PC-9 (cell line): ENCODE measurements around the gene MRPL54. TPM values are rescaled to one million over a fixed set of nuclear protein-coding genes. Genes with fewer than 3 reads are reported as not detected.

Source experiments
- BruUV-seq: library from RNA; stranded (reverse); fragments of 400-500 nt; replicated peaks from 2 replicates; lab custom pipeline; 2021; lab: Mats Ljungman, UMichigan
- CTCF ChIA-PET: fragments of 300-600 bp; sonication (Branson Sonifier 250); formaldehyde crosslinking; loops from one replicate; lab custom pipeline; 2022; ENCODE audit warnings: antibody characterized with exemption; lab: Charles Lee
- POLR2A ChIA-PET: fragments of 300-600 bp; sonication (Branson Sonifier 250); formaldehyde crosslinking; loops from one replicate; lab custom pipeline; 2022; ENCODE audit warnings: antibody characterized with exemption; ENCODE audit not compliant: unreplicated experiment; lab: Charles Lee
- DNase-seq, 2 experiments: peaks; one replicate each; pipeline versions ENCODE4 v3.0.0 to v3.0.0-alpha.2; 2015 to 2022; ENCODE audit warnings: mixed read lengths in 1 of 2
- H2AFZ ChIP-seq: fragments of 200-600 bp; sonication (generic); 2 replicates; pipeline ENCODE4 v1.8.1; 2017; ENCODE audit warnings: antibody characterized with exemption
- H3F3A ChIP-seq: fragments of 200-600 bp; sonication (generic); 2 replicates; pipeline ENCODE4 v1.8.1; 2017; ENCODE audit warnings: antibody characterized with exemption, mild to moderate bottlenecking, low read depth; ENCODE audit not compliant: insufficient read depth
- H3K27ac ChIP-seq: fragments of 200-600 bp; sonication (generic); 2 replicates; pipeline ENCODE4 v1.6.1; 2016; ENCODE audit warnings: mixed run types
- H3K27me3 ChIP-seq: fragments of 200-600 bp; sonication (generic); 2 replicates; pipeline ENCODE4 v1.6.1; 2016; ENCODE audit warnings: low read depth, mixed run types; ENCODE audit not compliant: insufficient read depth
- H3K36me3 ChIP-seq: fragments of 200-600 bp; sonication (generic); 2 replicates; pipeline ENCODE4 v1.6.1; 2016; ENCODE audit warnings: low read depth, mixed run types
- H3K4me1 ChIP-seq: fragments of 200-600 bp; sonication (generic); replicated peaks from 2 replicates; pipeline ENCODE4 v1.6.1; 2016; ENCODE audit warnings: mixed run types; ENCODE audit not compliant: insufficient read depth
- H3K4me2 ChIP-seq: fragments of 200-600 bp; sonication (generic); 2 replicates; pipeline ENCODE4 v1.6.1; 2017; ENCODE audit warnings: mixed run types
- H3K4me3 ChIP-seq: fragments of 200-600 bp; sonication (generic); 2 replicates; pipeline ENCODE4 v1.6.1; 2016; ENCODE audit warnings: mixed run types
- H3K79me2 ChIP-seq: fragments of 200-600 bp; sonication (generic); 2 replicates; pipeline ENCODE4 v1.6.1; 2017; ENCODE audit warnings: low read depth, mixed run types
- H3K9me2 ChIP-seq: fragments of 200-600 bp; sonication (generic); 2 replicates; pipeline ENCODE4 v1.8.1; 2017; ENCODE audit warnings: mild to moderate bottlenecking; ENCODE audit not compliant: insufficient read depth
- H3K9me3 ChIP-seq: fragments of 200-600 bp; sonication (generic); 2 replicates; pipeline ENCODE4 v1.8.1; 2016; ENCODE audit warnings: low read depth; ENCODE audit not compliant: insufficient read depth
- H4K20me1 ChIP-seq: fragments of 200-600 bp; sonication (generic); 2 replicates; pipeline ENCODE4 v1.8.1; 2017; ENCODE audit not compliant: insufficient read depth
- EZH2 ChIP-seq: fragments of 200-600 bp; sonication (generic); IDR thresholded peaks from 2 replicates; pipeline ENCODE4 v1.8.0; 2017; ENCODE audit warnings: antibody characterized with exemption, low read depth
- intact Hi-C: fragments of 100-400 bp; cut with micrococcal nuclease; formaldehyde crosslinking; loops from one replicate; pipeline ENCODE4 v1.10.0; 2022; ENCODE audit not compliant: unreplicated experiment
- total RNA-seq: library from RNA; stranded (reverse); gene quantifications from 2 replicates; pipeline ENCODE4 v1.2.3, GENCODE V29; 2021
- TF ChIP-seq, protein P1 (sequence below): fragments of 200-600 bp; sonication (generic); conservative IDR thresholded peaks from 2 replicates; pipeline ENCODE4 v1.6.1; 2017; ENCODE audit warnings: mixed run types, antibody characterized with exemption, mild to moderate bottlenecking, moderate library complexity

The MRPL54 gene
- total RNA-seq, 1 experiment from 2014 or later, result 31.6 TPM

DNA sequence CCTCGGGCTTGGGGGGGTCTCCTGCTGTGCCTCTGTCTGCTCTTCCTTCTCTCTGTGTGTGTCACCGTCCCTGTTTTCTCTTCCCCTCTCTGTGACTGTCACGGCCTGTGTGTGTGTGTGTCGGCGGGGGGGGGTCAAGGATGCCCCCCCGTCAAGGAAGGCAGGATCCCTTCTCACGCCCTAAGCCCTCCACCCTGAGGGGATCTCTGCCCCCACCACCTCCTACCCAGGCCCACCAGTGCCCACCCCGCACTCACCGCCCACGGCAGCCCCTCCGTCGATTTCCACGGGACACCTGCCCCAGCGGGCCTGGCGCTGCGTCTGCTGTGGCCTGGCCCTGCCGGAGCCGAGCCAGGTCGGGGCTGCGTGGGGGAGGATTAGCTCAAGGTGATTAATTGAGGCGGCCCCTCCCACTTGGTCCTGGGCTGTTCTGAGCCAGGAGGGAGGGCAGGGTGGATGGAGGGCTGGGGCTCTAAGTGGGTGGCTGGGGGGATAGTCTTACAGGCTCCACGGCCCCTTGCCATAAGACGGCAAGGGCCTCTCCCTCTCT lies 9.5 kb downstream of the MRPL54 start, which contains the start of gene RAX2:
TSS of gene RAX2 (minus strand) at position 323 of the 550 bp plus-strand sequence. CDS start 486 bp downstream, outside the sequence.
- intact Hi-C loops, result no loop called here
- Histone ChIP-seq H3K9me3 (no peaks in the 10 kb centered on the region), H3F3A (no peaks in the 10 kb centered on the region), H4K20me1 (no peaks in the 10 kb centered on the region), H3K9me2 (no peaks in the 10 kb centered on the region), H3K4me3 (no peak within 1 kb of the TSS), H3K4me2 (no peak within 1 kb of the TSS), H2AFZ (no peak within 1 kb of the TSS), H3K79me2 (no peaks in the 10 kb centered on the region), H3K36me3 (no peaks in the 10 kb centered on the region), H3K27ac (no peak within 1 kb of the TSS), H3K4me1 (no peaks in the 10 kb centered on the region), H3K27me3 (no peaks in the 10 kb centered on the region)
- no peak for DNase-seq
- CTCF ChIA-PET, result no interaction called here
- TF ChIP-seq EZH2, result no peak
- TF ChIP-seq, protein P1, sequence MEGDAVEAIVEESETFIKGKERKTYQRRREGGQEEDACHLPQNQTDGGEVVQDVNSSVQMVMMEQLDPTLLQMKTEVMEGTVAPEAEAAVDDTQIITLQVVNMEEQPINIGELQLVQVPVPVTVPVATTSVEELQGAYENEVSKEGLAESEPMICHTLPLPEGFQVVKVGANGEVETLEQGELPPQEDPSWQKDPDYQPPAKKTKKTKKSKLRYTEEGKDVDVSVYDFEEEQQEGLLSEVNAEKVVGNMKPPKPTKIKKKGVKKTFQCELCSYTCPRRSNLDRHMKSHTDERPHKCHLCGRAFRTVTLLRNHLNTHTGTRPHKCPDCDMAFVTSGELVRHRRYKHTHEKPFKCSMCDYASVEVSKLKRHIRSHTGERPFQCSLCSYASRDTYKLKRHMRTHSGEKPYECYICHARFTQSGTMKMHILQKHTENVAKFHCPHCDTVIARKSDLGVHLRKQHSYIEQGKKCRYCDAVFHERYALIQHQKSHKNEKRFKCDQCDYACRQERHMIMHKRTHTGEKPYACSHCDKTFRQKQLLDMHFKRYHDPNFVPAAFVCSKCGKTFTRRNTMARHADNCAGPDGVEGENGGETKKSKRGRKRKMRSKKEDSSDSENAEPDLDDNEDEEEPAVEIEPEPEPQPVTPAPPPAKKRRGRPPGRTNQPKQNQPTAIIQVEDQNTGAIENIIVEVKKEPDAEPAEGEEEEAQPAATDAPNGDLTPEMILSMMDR, result no peak
- BruUV-seq, result no TSS peak
- POLR2A ChIA-PET, result no interaction called here

DNA sequence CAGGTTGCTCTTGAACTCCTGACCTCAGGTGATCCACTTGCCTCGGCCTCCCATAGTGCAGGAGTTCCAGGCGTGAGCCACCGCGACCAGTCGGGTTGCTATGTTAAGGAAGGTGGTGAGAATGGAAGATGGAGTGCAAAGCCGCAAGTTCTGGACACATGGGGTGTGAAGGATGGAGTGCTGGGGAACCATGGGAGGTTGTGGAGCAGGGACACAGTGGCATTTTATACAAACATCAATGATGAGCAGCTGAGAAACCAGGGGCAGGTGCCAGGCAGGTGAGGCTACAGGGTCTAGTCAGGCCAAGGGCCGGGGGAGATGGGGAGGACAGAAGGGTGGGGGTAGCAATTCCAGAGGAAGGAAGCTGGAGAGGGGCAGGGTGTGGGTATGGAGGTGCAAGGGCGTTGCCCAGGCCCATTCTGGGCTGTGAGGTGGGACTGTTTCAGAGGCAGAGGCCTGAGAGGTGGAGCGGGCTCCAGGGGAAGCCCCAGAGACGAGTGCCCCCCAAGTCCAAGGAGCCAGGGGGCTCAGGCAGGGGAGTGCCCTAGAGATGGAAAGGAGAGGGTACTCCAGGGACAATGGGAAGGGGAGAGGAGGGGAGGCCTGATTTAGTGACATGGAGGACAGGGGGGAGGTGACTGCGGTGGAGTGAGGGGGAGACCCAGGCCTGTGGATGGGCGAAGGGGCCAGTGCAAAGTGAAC lies 11.5 kb downstream of the MRPL54 start:
- H3F3A ChIP-seq, result no peaks in the 10 kb centered on the region
- BruUV-seq, result no TSS peak
- ChIA-PET POLR2A (no interaction called here), CTCF (no interaction called here)
- H3K4me3 ChIP-seq, result no peak overlapping the region
- intact Hi-C loops, result no loop called here
- H2AFZ ChIP-seq, result no peak overlapping the region
- H3K4me2 ChIP-seq, result no peak overlapping the region
- H3K27me3 ChIP-seq, result no peaks in the 10 kb centered on the region
- no peaks in the 10 kb centered on the region for H4K20me1 ChIP-seq
- H3K9me2 ChIP-seq, result no peaks in the 10 kb centered on the region
- H3K9me3 ChIP-seq, result no peaks in the 10 kb centered on the region
- TF ChIP-seq, protein P1, result no peak
- no peak for TF ChIP-seq EZH2
- H3K79me2 ChIP-seq, result no peaks in the 10 kb centered on the region
- H3K27ac ChIP-seq, result no peak overlapping the region
- DNase-seq, result no peak
- no peaks in the 10 kb centered on the region for H3K4me1 ChIP-seq
- no peaks in the 10 kb centered on the region for H3K36me3 ChIP-seq

DNA sequence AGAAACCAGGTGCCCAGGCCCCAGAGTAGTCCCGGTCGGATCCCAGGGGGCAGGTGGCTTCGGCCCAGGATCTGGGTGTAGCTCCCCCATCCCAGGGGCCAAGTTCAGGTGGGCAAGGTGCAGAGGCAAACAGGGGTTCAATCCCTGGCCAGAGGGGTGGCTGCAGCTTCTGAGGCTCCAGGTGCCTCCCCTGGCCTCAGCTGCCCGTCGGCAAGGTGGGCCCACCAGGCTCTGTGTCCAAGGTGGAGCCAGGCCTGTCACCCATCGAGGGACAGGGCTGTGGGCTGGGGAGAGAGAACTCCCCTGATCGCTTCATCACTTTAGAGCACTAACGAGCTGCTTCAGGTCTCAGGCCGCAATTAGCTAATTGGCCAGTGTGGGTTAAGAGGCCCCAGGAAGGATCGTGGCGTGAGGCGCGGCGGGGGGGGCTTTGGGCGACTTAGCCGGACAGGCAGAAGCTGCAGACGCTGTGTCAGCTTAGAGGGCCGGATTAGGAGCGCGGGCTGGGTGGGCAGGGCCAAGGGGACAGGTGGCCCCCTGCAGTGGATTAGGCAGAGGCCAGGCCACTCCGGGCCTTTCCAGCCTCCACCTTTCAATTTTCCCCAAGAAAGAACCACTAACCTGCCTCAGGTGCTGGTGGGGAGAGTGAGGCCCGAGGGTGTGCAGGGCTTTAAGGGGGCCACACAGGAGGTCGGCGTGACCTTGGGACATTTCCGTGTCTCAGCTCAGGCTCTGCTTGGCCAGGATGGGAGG lies 12.3 kb downstream of the MRPL54 start:
- intact Hi-C loops, result no loop called here
- Histone ChIP-seq H3K27ac (no peak overlapping the region), H4K20me1 (no peaks in the 10 kb centered on the region), H3K36me3 (no peaks in the 10 kb centered on the region), H3K4me2 (no peak overlapping the region), H3K27me3 (no peaks in the 10 kb centered on the region), H3K4me1 (no peaks in the 10 kb centered on the region), H3K9me2 (no peaks in the 10 kb centered on the region), H3K79me2 (no peaks in the 10 kb centered on the region), H2AFZ (no peak overlapping the region), H3K9me3 (no peaks in the 10 kb centered on the region), H3F3A (no peaks in the 10 kb centered on the region), H3K4me3 (no peak overlapping the region)
- BruUV-seq, result no TSS peak
- TF ChIP-seq, protein P1, result no peak
- TF ChIP-seq EZH2, result no peak
- DNase-seq, result no peak
- ChIA-PET CTCF (no interaction called here), POLR2A (no interaction called here)
